HEK293T (cell line): ENCODE measurements around the gene ECPAS.

ENCODE experiments used
- ARNT ChIP-seq: fragments of 450-650 bp; IDR thresholded peaks from 2 replicates; pipeline ENCODE4 v1.6.1; 2017; ENCODE audit warnings: mild to moderate bottlenecking
- FOXA1 ChIP-seq: fragments of 450-650 bp; IDR thresholded peaks from 2 replicates; pipeline ENCODE4 v1.6.1; 2016; ENCODE audit warnings: mild to moderate bottlenecking
- FOXK2 ChIP-seq: fragments of 450-650 bp; IDR thresholded peaks from 2 replicates; pipeline ENCODE4 v1.6.1; 2016; ENCODE audit warnings: mild to moderate bottlenecking
- FOXM1 ChIP-seq: fragments of 450-650 bp; IDR thresholded peaks from 2 replicates; pipeline ENCODE4 v1.6.1; 2017; ENCODE audit warnings: mild to moderate bottlenecking, borderline replicate concordance
- NFRKB ChIP-seq: fragments of 450-650 bp; IDR thresholded peaks from 2 replicates; pipeline ENCODE4 v1.6.1; 2016; ENCODE audit warnings: mild to moderate bottlenecking, moderate library complexity
- SUZ12 ChIP-seq: fragments of 450-650 bp; IDR thresholded peaks from 2 replicates; pipeline ENCODE4 v1.6.1; 2016; ENCODE audit warnings: mild to moderate bottlenecking
- TARDBP ChIP-seq: fragments of 450-650 bp; IDR thresholded peaks from 2 replicates; pipeline ENCODE4 v1.6.1; 2016

GRCh38 chr9:111456529-111456928 lies 27.7 kb downstream of the ECPAS start:
- TF ChIP-seq FOXK2 (no peak), FOXA1 (no peak), ARNT (no peak), TARDBP (no peak), NFRKB (no peak), FOXM1 (no peak), SUZ12 (no peak)
